HG03064 (cell line): ENCODE data around the gene PSMB1.
A peak's percentile ranks its signal among the peaks of the same experiment; 100 is the strongest.

Source experiments
- ATAC-seq: cut with Tn5 transposase; IDR thresholded peaks from one replicate; pipeline ENCODE4 v1.9.1; 2021; ENCODE audit warnings: low read depth; ENCODE audit not compliant: unreplicated experiment

The PSMB1 gene

GRCh38 chr6:170552765-170553533 lies at the start of gene PSMB1:
Gene PSMB1, minus strand, starts transcription at chr6:170553307. Its CDS starts 65 bp downstream, at chr6:170553242.
- peak; percentile 51 for ATAC-seq

GRCh38 chr6:170597278-170597677 lies 44.2 kb upstream of the PSMB1 start:
- ATAC-seq, result no peak

GRCh38 chr6:170596426-170596825 lies 43.3 kb upstream of the PSMB1 start:
- ATAC-seq, result no peak

GRCh38 chr6:170590725-170591124 lies 37.6 kb upstream of the PSMB1 start:
- ATAC-seq, result no peak

GRCh38 chr6:170584954-170585498 lies 31.9 kb upstream of the PSMB1 start:
- ATAC-seq, result peak; percentile 42

GRCh38 chr6:170584181-170584953 lies 31.3 kb upstream of the PSMB1 start, which contains the start of gene PDCD2:
Gene PDCD2, minus strand, starts transcription at chr6:170584637. Its CDS starts 56 bp downstream, at chr6:170584581.
- ATAC-seq, result peak; percentile 98

GRCh38 chr6:170583756-170584180 lies 30.7 kb upstream of the PSMB1 start:
- ATAC-seq, result no peak

GRCh38 chr6:170578909-170579308 lies 25.8 kb upstream of the PSMB1 start:
- ATAC-seq, result no peak

GRCh38 chr6:170575250-170575649 lies 22.1 kb upstream of the PSMB1 start:
- ATAC-seq, result no peak

- no peak for ATAC-seq
Observed at GRCh38 chr6:170572704-170573466, 19.8 kb upstream of the PSMB1 start.

GRCh38 chr6:170564936-170565530 lies 11.9 kb upstream of the PSMB1 start:
- no peak for ATAC-seq

GRCh38 chr6:170561555-170561954 lies 8.4 kb upstream of the PSMB1 start:
- ATAC-seq, result no peak

GRCh38 chr6:170555305-170555704 lies 2.2 kb upstream of the PSMB1 start:
- ATAC-seq, result no peak

- no peak for ATAC-seq
Observed at GRCh38 chr6:170554796-170555137, 1.7 kb upstream of the PSMB1 start.

- peak; percentile 97 for ATAC-seq
Observed at GRCh38 chr6:170554013-170554795, 1.1 kb upstream of the PSMB1 start, which contains the start of gene TBP. Gene TBP, plus strand, starts transcription at chr6:170554369. Its CDS starts 2,661 bp downstream, at chr6:170557030.

- peak; percentile 36 for ATAC-seq
Observed at GRCh38 chr6:170553534-170554012, 466 bp upstream of the PSMB1 start.

GRCh38 chr6:170545405-170545804 lies 7.7 kb downstream of the PSMB1 start:
- no peak for ATAC-seq

- ATAC-seq, result no peak
Observed at GRCh38 chr6:170542031-170542719, 10.9 kb downstream of the PSMB1 start.

GRCh38 chr6:170537329-170537728 lies 15.8 kb downstream of the PSMB1 start:
- no peak for ATAC-seq
